DMS 273 treated with DMSO at 0.1 percent for 48 hours (cell line): ENCODE data around the gene SLC7A9.
"Not testable (repeated sequence)": the region's sequence is repeated elsewhere in the genome, so short reads cannot be mapped to it uniquely, and the experiment has no call there.

Experiments
- DNase-seq: peaks from one replicate; lab custom pipeline; 2025; lab: John Stamatoyannopoulos, UW

Gene SLC7A9

DNA sequence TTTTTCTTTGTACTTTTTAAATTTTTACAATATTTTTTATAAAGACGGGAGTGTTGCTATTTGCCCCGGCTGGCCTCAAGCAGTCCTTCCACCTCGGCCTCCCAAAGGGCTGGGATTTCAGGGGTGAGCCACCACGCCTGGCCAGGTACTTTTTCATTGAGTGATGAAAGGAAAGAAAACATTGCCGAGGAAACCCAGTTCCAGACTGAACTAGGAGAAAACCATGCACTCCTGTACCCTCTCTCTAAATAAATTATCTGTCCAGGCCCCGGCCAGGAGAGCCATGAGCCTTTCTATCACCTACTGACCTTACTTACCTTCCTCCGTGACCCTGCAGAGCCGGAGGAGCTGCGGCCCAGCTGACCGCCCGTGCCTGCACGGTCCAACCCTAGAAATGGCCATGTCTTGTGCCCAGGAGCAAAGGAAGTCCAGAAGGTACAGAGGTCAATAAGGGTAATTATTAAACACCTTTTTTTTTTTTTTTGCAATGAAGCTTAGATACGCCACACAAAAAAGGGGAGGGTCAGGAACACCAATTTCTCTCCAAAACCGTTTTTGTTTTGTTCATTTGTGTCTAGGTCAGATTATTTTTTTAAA lies at the start of gene SLC7A9:
TSS of gene SLC7A9 (minus strand) at position 399 of the 597 bp plus-strand sequence. CDS start 1,233 bp downstream, outside the sequence.
- DNase-seq = no peak

DNA sequence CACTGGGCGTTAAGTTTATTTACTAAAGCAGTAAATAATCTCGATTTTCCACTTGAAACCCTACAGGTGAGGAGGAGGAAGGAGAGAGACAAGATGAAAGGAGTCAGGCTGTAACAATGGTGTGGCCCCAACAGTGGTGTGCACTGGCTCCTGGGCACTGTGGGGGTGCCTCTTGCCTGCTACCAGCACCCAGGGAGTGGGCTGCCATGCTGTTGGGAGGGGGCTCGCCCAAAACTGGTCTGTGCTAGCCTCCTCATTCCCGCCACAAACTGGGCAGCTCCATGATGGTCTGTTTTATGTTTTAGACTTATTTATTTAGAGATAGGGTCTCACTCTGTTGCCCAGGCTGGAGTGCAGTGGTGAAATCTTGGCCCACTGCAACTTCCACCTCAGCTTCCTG lies 49.8 kb upstream of the SLC7A9 start:
- no peak for DNase-seq

DNA sequence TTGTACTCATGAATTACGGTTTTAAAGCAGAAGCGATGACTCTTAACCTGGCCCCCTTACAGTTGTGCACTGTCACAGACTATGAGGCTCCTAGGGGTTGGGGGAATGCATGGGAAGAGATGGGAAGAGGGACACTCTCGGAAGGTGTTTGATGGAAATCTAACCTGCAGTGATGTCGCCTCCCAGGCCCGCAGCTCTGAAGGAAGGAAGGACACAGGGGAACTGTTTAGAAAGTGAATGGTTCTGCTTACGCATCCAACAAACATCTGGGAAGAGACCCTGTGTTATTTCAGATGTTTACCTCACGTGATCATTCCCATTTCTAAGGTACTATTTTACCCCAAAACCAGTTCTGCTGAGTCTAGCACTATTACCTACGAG lies 48.0 kb upstream of the SLC7A9 start:
- DNase-seq = no peak

DNA sequence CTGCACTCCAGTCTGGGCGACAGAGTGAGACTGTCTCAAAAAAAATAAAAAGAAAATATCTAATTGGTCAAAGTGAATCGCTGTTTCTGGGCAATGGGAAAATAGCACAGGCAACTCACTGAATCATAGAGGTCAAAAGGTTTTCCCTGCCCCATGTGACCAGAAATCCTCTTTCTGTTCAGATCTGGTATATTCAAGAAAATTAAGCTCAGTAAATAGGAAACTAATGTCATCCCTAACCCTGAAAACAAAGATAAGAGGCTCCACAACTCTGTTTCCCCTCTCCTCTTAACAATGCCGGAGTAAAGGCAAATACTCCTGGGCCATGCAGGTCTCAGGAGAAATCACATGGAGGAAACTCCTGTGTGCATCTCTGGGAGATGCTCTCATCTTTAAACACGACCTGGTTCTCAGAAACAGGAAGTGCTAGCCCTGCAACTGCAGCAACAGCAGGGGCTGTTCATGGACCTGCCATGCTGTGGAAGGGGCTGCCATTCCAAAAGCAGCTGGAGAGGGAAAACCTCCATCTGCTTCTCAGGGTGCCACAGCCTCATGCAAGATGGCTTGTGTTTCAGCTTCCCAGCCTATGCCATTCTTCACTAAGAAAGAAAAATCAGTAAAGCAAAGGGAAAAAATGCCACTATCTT lies 47.5 kb upstream of the SLC7A9 start:
- no peak for DNase-seq

DNA sequence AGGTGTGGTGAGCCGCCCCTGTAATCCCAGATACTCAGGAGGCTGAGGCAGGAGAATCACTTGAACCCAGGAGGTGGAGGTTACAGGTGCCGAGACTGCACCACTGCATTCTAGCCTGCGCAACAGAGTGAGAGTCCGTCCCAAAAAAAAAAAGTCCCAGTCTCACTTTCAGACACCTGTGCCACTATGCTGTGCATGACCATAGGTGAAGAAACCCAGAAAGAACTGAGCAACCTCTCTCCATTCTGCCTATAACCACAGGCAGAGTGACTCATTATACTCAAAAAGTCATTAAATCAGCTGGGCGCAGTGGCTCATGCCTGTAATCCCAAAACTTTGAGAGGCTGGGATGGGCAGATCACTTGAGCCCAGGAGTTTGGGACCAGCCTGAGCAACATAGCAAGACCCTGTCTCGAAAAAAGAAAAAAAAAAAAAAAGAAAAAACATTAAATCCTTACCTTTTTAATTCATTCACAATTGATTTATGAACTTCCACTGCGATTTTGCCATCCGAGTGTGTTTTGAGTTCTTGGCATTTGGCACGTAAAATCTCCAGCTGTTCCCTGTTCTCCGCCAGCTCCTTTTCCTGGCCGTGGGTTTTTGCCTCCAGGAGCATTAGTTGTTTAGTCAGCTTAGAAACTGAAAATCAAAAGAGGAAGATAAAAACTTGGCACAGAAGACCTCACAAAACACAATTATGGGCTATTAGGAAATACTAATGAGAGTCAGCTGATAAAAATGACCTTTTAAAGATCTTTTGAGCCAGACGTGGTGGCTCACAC lies 45.5 kb upstream of the SLC7A9 start:
- peak; percentile 12 for DNase-seq

DNA sequence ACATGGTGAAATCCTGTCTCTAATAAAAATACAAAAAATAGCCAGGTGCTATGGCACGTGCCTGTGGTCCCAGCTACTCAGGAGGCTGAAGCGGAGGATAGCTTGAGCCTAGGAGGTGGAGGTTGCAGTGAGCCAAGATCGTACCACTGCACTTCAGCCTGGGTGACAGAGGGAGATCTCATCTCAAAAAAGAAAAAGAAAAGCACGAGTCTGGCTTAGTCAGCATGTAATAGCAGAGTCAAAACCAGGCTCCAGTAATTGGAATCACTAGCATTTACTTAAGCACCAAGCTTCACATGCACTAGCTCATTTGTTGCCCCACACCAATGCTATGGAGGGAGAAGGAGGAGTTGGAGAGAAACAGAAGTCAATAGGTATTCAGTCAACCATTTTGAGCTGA lies 41.9 kb upstream of the SLC7A9 start:
- DNase-seq = no peak

DNA sequence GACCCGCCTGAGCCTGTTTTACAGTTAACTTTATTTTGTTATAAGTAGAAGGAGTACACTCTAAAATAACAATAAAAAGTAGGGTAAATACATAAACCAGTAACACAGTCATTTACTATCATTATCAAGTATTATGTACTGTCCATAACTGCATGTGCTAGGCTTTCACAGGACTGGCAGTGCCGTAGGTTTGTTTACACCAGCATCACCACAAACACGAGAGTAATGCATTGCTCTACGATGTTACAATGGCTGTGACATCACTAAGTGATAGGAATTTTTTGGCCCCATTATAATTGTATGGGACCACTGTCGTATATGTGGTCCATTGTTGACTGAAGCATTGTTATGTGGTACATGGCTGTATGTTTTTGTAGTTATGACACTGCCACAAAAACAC lies 41.3 kb upstream of the SLC7A9 start:
- no peak for DNase-seq

DNA sequence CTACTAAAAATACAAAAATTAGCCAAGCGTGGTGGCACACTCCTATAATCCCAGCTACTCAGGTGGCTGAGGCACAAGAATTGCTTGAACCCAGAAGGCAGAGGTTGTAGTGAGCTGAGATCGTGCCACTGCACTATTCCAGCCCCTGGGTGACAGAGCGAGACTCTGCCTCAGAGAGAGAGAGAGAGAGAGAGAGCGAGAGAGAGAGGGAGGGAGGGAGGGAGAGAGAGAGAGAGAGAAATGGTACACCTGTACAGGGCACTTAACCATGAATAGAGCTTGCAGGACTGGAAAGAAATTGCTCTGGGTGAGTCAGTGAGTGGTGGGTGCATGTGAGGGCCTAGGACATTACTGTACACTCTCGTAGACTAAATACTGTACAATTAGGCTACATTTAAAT lies 40.5 kb upstream of the SLC7A9 start:
- DNase-seq = no peak

DNA sequence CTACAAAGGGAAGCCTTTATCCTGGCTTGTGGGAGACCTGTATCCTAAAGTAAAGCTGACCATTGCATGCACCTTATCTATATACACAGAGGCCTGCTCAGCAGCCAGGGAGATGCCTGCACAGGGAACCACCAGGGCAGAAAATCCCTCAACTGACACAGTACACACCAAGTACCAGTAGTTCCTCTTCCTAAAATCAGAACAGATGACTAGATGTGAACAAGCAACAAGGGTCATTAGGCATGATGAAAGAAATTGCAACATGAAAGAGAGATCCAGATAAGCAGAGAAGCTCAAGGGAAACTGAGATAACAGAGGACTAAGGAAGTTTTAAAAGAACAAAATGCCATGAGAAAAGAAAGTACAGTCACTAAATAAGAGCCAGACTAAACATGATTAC lies 39.7 kb upstream of the SLC7A9 start:
- DNase-seq = no peak

DNA sequence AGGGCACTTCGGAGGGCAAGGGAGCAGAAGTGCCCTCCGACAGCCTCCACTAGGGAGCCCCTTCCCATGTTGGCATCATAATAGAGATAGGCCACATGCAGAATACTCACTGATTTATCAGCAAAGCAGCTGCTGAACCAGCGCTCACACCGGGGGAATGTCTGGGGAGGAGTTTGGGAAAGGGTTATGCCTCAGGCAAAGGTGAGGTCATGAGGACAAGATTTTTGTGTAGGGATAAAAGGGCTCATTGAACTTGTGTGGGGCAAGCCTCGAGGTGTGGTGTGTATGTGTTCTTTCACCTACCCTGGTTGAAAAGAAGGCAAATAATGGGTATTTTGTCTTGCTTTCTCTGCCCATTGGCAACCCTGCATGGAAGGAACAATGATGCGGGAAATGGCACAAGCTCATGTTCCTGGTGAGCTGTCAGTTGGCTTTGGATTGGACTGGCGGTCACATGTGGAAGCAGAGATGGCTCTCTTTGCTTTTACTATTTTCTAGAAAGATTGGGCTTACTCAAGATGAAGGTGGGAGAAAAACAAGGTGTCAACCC lies 39.1 kb upstream of the SLC7A9 start:
- DNase-seq = no peak

DNA sequence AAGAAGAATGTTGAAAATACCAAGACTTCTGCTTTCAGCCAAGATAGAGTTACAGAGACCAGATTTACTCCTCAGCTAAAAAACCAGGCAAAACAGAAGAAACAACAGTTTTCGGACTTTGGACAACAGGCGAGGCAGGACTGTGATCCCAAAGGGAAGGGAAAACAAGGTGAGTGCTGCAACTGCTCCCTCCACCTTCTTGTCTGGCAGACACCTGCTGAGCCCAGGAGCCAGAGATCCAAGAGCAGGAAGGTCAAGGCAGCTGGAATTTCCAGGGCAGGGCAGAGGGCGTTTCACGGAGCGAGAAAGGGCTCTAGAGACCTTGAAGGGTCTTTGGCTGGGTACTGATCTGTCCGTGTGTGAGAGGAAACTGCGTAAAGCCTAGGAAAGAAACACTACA lies 32.9 kb upstream of the SLC7A9 start:
- DNase-seq = no peak

DNA sequence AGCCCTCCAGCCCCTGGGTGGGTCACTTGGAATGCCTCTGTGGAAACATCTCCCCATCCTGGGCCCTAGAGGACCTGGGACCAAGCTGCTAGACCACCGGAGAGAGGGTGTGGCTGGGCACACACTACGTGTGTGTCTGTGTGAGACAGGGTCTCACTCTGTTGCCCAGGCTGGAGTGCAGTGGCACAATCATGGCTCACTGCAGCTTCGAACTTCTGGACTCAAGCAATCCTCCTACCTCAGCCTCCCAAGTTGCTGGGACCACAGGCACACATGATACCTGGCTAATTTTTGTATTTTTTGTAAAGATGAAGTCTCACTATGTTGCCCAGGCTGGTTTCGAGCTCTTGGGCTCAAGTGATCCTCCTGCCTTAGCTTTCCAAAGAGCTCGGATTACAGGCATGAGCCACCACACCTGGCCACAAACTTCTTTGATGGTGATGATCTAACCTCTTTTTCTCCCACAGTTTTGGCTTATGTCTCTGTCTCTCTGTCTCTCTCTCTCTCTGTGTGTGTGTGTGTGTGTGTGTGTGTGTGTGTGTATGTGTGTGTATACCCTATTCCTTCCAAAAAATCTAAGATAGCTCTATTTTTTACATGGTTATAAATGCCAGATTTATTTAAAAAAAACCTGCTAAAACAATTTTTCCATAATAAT lies 32.1 kb upstream of the SLC7A9 start:
- no peak for DNase-seq

DNA sequence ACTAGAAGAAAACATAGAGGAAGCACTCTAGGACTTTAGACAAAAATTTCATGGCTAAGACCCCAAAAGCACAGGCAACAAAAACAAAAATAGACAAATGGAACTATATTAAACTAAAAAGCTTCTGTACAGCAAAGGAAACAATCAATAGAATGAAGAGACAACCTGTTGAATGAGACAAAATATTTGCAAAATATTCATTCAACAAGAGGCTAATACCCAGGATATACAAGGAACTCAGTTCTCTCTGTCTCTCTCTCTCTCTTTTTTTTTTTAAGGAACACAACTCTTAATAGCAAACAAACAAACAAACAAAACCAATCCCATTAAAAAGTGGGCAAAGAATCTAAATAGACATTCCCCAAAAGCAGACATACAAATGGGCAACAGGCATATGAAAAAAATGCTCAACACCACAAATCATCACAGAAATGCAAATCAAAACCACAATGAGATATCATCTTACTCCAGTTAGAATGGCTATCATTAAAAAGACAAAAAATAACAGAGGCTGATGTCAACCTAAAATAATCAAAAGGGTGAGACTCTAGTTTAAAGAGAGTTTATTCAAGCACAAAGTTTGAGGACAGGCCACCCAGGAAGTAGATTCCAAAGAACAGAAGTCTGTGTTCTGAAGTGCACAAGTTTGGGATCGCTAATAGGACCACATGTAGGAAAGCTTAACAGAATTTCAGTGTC lies 27.1 kb upstream of the SLC7A9 start:
- DNase-seq = no peak

DNA sequence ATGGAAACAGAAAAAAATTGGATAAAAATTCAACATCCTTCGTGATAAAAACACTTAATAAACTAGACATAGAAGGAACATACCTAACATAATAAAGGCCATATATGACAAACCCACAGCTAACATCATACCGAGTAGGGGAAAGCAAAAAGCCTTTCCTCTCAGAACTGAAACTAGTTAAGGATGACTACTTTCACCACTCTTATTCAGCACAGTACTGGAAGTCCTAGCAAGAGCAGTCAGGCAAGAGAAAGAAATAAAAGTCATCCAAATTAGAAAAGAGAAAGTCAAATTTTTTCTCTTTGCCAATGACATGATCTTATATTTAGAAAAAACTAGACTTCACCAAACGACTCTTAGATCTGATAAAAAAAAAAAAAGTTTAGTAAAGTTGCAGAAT lies 25.8 kb upstream of the SLC7A9 start:
- DNase-seq = no peak

DNA sequence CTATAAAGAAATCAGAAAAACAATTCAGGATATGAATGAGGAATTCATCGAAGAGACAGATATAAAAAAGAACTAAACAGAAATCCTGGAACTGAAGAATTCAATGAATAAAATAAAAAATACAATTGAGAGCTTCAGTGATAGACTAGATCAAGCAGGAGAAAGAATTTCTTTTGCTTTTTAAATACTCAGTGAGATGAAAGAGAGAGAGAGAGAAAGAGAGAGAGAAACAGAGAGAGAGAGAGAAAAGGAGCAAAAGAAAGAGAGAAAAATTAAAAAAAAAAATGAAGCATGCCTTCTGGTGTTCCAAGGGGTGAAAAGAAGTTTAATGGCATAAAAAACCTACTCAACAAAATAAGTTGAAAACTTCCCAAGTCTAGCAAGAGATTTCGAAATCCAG lies 22.0 kb upstream of the SLC7A9 start:
- no peak for DNase-seq

DNA sequence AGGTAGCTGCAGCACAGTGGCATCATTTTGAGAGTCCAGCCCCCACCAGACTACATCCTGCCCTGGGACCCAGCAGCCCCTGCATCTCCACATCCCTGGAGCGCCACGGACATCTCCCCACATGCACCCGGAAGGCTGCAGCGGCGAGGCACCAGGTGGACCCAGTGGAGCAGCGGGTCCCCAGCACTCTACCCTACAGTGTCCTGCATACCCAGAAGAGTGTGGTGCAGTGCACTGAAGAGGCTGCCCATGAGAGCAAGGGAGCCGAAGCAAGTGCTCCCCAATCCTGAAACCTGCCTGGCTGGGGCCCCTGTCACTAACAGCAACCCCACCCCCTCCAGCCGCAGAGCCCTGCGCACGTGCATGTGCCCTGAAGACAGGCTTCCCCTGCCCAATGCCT lies 21.3 kb upstream of the SLC7A9 start:
- no peak for DNase-seq

DNA sequence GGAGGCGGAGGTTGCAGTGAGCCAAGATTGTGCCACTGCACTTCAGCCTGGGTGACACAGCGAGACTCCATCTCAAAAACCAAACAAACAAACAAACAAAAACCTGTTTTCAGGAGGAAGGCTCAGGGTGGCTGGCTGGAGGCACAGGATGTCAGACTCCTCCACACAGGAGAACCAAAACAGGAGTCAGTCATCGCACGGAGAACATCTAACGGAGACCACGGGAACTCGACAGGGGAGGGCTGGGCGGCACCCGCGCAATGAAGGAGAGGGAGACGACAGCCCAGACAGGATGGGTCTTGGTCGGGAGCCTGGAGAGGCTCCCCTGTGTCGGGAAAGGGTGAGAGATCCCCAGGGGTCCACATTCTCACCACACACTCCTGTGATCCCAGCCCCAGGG lies 20.8 kb upstream of the SLC7A9 start:
- no peak for DNase-seq

DNA sequence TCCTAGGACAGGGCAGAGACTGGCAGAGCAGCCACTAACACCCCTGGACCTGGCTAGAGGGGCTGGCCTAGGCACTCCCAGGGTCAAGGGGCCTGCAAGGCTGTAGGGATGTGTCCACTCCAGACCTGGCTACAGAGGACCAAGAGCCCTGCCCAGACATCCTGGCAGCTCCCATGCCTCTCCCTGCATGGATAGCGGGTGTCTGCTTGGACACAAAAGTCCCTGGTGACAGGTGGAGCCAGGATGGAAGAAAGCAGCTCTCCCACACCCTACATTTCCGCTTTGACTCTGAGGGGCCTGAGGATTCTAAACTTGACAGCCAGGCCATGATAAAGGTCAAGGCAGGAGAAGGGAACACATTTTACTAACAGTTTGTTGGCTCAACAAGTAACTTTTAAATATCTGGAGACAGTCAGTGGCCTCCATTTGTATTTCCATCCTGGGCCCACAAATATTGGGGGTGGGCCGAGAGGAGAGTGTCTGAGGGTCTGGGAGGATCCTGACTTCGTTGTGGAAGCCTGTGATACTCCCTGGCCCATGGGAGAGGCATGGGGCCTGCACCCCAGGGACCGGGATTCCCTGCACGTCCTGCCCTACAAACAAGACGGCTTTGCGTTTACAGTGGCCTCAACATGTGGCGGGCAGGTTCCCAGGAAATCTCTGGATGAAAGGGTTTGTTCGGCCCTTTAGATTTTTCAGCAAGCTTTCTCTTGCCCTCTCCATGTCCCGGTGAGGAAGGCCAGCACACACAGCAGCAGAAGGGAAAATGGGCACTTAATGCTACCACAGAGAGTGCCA lies 19.8 kb upstream of the SLC7A9 start:
- DNase-seq = no peak

DNA sequence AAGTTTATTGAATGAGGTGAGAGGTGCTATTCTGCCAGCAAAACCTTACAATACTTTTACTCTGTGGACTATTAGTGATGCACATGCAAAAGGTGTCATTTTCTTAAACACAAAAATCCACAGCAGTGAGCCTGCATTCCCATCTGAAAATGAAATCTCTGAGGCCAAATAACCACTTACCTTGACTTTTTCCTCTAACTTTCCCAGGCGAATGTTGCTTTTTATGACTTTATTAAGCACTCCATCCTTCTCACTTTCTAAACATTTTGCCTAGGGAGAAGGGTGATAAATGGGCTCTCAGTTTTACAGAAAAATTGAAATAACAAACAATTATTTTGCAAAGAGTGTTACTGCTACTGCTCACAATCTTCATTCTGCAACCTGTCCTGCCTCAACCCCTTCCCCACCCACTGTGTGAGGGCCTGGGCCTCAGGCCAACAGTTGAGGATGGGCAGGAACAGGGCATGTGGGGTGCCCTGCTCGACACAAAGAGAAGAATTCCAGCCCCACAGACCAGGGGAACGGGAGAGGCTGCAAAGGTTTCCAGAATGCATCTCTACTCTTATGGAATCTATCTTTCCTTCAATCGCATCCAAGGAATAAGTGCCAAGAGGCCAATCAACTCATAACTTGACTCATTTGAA lies 18.1 kb upstream of the SLC7A9 start:
- DNase-seq = no peak

DNA sequence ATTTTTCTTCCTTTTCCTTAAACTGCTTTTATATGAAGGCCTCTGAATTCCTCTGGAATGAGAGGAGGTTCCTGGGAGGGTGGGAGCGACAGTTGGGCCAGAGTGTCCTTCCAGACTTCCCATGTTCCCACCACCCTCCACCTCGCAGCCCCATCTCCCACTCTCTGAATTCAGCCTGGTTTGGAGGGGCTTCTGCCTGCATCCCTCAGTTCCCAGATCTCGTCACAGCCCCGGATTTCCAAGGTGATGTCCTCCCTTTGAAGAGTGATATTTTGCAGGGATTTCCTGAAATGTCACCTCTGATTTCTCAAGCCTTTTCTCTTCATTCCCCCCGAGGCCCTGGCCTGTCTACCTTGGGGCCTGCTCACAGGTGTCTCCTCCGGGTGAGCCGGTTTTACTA lies 16.7 kb upstream of the SLC7A9 start:
- no peak for DNase-seq

DNA sequence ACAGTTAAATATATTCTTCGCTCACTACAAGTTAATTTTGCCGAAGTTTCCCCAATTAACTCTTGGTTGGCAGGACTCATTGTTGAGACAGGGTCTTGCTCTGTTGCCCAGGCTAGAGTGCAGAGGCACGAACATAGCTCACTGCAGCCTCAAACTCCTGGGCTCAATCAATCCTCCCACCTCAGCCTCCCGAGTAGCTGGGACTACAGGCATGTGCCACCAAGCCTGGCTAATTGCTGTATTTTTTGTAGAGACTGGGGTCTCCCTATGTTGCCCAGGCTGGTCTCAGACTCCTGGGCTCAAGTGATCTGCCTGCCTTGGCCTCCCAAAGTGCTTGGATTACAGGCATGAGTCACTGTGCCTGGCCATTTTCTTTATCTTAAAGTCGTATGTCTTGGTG lies 15.7 kb upstream of the SLC7A9 start:
- DNase-seq = not testable (repeated sequence)
